GM12874 (cell line): ENCODE measurements around the gene TUBA8.

Source experiments
- CTCF ChIP-seq: IDR thresholded peaks from 2 replicates; pipeline ENCODE4 v1.5.1; 2011; ENCODE audit warnings: low read depth, mild to moderate bottlenecking, control low read depth, low read length, moderate library complexity; ENCODE audit not compliant: insufficient read depth

The TUBA8 gene

GRCh38 chr22:18110194-18110953, at the start of gene TUBA8:
TUBA8 (plus strand) TSS chr22:18110809; CDS start chr22:18110866, 57 bp downstream.
- TF ChIP-seq CTCF: no peak

- no peak for TF ChIP-seq CTCF
These were observed 48.2 kb upstream of the TUBA8 start for GRCh38 chr22:18062421-18062820.

- TF ChIP-seq CTCF: no peak
These were observed 47.3 kb upstream of the TUBA8 start for GRCh38 chr22:18063306-18063705.

GRCh38 chr22:18064636-18065035, 46.0 kb upstream of the TUBA8 start:
- no peak for TF ChIP-seq CTCF

- no peak for TF ChIP-seq CTCF
These were observed 45.4 kb upstream of the TUBA8 start for GRCh38 chr22:18065256-18065655.

- no peak for TF ChIP-seq CTCF
These were observed 44.3 kb upstream of the TUBA8 start for GRCh38 chr22:18066181-18066859.

GRCh38 chr22:18067121-18067520, 43.5 kb upstream of the TUBA8 start:
- TF ChIP-seq CTCF: no peak
